Smooth muscle cell of the brain vasculature (primary cell): ENCODE measurements around the gene BUB1B.
A peak's percentile ranks its signal among the peaks of the same experiment; 100 is the strongest.
"Not testable (repeated sequence)": the region's sequence is repeated elsewhere in the genome, so short reads cannot be mapped to it uniquely, and the experiment has no call there.

Experiments used
- DNase-seq: peaks from one replicate; pipeline ENCODE4 v3.0.0-alpha.2; 2012; ENCODE audit warnings: low read depth, low spot score

Gene BUB1B

GRCh38 chr15:40136470-40137302 is 24.2 kb upstream of the BUB1B start:
- DNase-seq: no peak

- DNase-seq: no peak
Observed at GRCh38 chr15:40137303-40138200, 23.3 kb upstream of the BUB1B start.

- not testable (repeated sequence) for DNase-seq
Observed at GRCh38 chr15:40138201-40138570, 22.7 kb upstream of the BUB1B start.

GRCh38 chr15:40142428-40142827 is 18.4 kb upstream of the BUB1B start:
- DNase-seq: no peak

GRCh38 chr15:40146037-40146436 is 14.8 kb upstream of the BUB1B start:
- no peak for DNase-seq

GRCh38 chr15:40149339-40149738 is 11.5 kb upstream of the BUB1B start:
- DNase-seq: no peak

GRCh38 chr15:40150163-40150925 is 10.5 kb upstream of the BUB1B start:
- DNase-seq: peak; percentile 18

GRCh38 chr15:40151499-40151898 is 9.4 kb upstream of the BUB1B start:
- DNase-seq: no peak

GRCh38 chr15:40151991-40152390 is 8.9 kb upstream of the BUB1B start:
- DNase-seq: no peak

- not testable (repeated sequence) for DNase-seq
Observed at GRCh38 chr15:40154821-40155220, 6.0 kb upstream of the BUB1B start.

- no peak for DNase-seq
Observed at GRCh38 chr15:40155270-40155910, 5.5 kb upstream of the BUB1B start.

GRCh38 chr15:40157778-40158447 is 3.0 kb upstream of the BUB1B start:
- DNase-seq: no peak

- DNase-seq: no peak
Observed at GRCh38 chr15:40160021-40160420, 848 bp upstream of the BUB1B start.

GRCh38 chr15:40161693-40162391 is 973 bp downstream of the BUB1B start:
- DNase-seq: no peak

GRCh38 chr15:40162552-40162951 is 1.7 kb downstream of the BUB1B start:
- DNase-seq: no peak

- no peak for DNase-seq
Observed at GRCh38 chr15:40163657-40164416, 3.0 kb downstream of the BUB1B start.

GRCh38 chr15:40167374-40167773 is 6.5 kb downstream of the BUB1B start:
- DNase-seq: not testable (repeated sequence)

- no peak for DNase-seq
Observed at GRCh38 chr15:40175160-40175559, 14.3 kb downstream of the BUB1B start.

GRCh38 chr15:40182358-40183029 is 21.6 kb downstream of the BUB1B start:
- DNase-seq: peak; percentile 29
